GM23338 (cell line): ENCODE results near the gene POU6F1. TPM values are rescaled to one million over a fixed set of nuclear protein-coding genes. Genes with fewer than 3 reads are reported as not detected.

Source experiments
- polyA plus RNA-seq: library from polyadenylated mRNA; unstranded; fragments of >200 nt; fragmentation: Nextera tagmentation; extraction: Ambion mirVana; gene quantifications from 2 replicates; pipeline ENCODE4 v1.2.1, GENCODE V29; 2016
- small RNA-seq: library from RNA; depleted of rRNA; stranded (forward); fragments of <200 nt; gene quantifications from one replicate; pipeline ENCODE3, GENCODE V24; 2014; ENCODE audit warnings: low replicate concordance
- total RNA-seq: library from RNA; depleted of rRNA; stranded (reverse); fragments of >200 nt; shearing (Covaris generic); gene quantifications from 2 replicates; pipeline ENCODE4 v1.2.3, GENCODE V29; 2014; rRNA removed

Gene POU6F1
- total and polyA plus RNA-seq, 2 experiments from 2014 or later = 3.0 to 4.0 TPM

Small RNA genes lying within 50 kb of the gene (small RNA-seq; reads per million reads assigned to genes)
- gene RF00019 = not detected
- gene RNU6-199P = not detected

Other genes with a start within 250 kb of the POU6F1 start
- 48.9 and 68.6 TPM in 2 replicates for gene SLC11A2, start 191.7 kb downstream of the POU6F1 start, total RNA-seq
- gene SLC11A2, start 191.7 kb downstream of the POU6F1 start, polyA plus RNA-seq = 17.2 and 19.4 TPM in 2 replicates
- 29.9 and 43.0 TPM in 2 replicates for gene LETMD1, start 169.7 kb downstream of the POU6F1 start, total RNA-seq
- 15.7 and 15.8 TPM in 2 replicates for gene LETMD1, start 169.7 kb downstream of the POU6F1 start, polyA plus RNA-seq
- 28.8 and 30.9 TPM in 2 replicates for gene CSRNP2, start 134.5 kb downstream of the POU6F1 start, total RNA-seq
- gene CSRNP2, start 134.5 kb downstream of the POU6F1 start, polyA plus RNA-seq = 6.9 and 7.3 TPM in 2 replicates
- gene TFCP2, start 44.9 kb downstream of the POU6F1 start, total RNA-seq = 30.5 and 30.9 TPM in 2 replicates
- 14.3 and 15.2 TPM in 2 replicates for gene TFCP2, start 44.9 kb downstream of the POU6F1 start, polyA plus RNA-seq
- gene DAZAP2, start 20.8 kb upstream of the POU6F1 start, total RNA-seq = 21.1 and 39.9 TPM in 2 replicates
- gene DAZAP2, start 20.8 kb upstream of the POU6F1 start, polyA plus RNA-seq = 30.2 and 35.8 TPM in 2 replicates
- 7.1 and 8.2 TPM in 2 replicates for gene SMAGP, start 52.4 kb upstream of the POU6F1 start, total RNA-seq
- gene SMAGP, start 52.4 kb upstream of the POU6F1 start, polyA plus RNA-seq = 3.9 and 4.7 TPM in 2 replicates
- gene BIN2, start 106.1 kb upstream of the POU6F1 start, total RNA-seq = 0.23 TPM in 1 of 2 replicates, not detected in the other
- 0.17 TPM in 1 of 2 replicates, not detected in the other for gene BIN2, start 106.1 kb upstream of the POU6F1 start, polyA plus RNA-seq
- not detected in 2 replicates for gene CELA1, start 128.6 kb upstream of the POU6F1 start, total RNA-seq
- gene CELA1, start 128.6 kb upstream of the POU6F1 start, polyA plus RNA-seq = not detected in 2 replicates
- gene GALNT6, start 173.3 kb upstream of the POU6F1 start, total RNA-seq = 18.6 and 20.2 TPM in 2 replicates
- 8.1 and 8.6 TPM in 2 replicates for gene GALNT6, start 173.3 kb upstream of the POU6F1 start, polyA plus RNA-seq
- 9.2 and 20.3 TPM in 2 replicates for gene SLC4A8, start 206.8 kb upstream of the POU6F1 start, total RNA-seq
- 4.6 and 7.6 TPM in 2 replicates for gene SLC4A8, start 206.8 kb upstream of the POU6F1 start, polyA plus RNA-seq